Measurements from ENCODE around the gene LAMB4.

- TF ChIP-seq GATA2 (IDR thresholded peaks at IDR 0.05; ENCODE audit: low read depth, low read length): no peak
- no peak for TF ChIP-seq GATA3 (IDR thresholded peaks at IDR 0.05; ENCODE audit: low read depth, low read length)
Measured at GRCh38 chr7:108048422-108048821, 81.7 kb downstream of the LAMB4 start.

All from SH-SY5Y (cell line).